22Rv1 (cell line): ENCODE results near the gene HIPK2.

ENCODE experiments used
- ZFX ChIP-seq: fragments of 450-650 bp; IDR thresholded peaks from 2 replicates; pipeline ENCODE4 v1.6.1; 2017; ENCODE audit warnings: antibody characterized with exemption, borderline replicate concordance
- TF ChIP-seq, protein P1 (sequence below): fragments of 450-650 bp; IDR thresholded peaks from 2 replicates; pipeline ENCODE4 v1.5.1; 2017; ENCODE audit warnings: mild to moderate bottlenecking

DNA sequence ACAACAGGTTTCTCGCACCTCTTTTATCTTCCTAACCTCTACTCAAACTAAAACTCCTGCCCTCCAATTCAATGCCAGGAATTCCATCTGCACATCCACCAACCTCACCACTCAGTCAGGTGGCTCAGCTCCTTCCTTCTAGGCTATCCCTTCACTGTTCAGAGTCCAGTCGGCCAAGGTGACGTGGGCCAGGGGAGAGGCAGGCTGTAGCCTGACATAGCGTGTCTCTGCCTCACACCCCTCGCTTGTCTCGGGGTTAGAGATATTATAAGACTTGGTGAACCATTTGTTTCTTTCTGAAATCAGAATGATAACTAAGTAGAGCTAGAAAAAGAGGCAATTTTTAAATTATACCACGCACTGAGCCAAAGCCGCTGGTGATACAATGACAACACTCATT, 31.1 kb downstream of the HIPK2 start:
- TF ChIP-seq, protein P1, sequence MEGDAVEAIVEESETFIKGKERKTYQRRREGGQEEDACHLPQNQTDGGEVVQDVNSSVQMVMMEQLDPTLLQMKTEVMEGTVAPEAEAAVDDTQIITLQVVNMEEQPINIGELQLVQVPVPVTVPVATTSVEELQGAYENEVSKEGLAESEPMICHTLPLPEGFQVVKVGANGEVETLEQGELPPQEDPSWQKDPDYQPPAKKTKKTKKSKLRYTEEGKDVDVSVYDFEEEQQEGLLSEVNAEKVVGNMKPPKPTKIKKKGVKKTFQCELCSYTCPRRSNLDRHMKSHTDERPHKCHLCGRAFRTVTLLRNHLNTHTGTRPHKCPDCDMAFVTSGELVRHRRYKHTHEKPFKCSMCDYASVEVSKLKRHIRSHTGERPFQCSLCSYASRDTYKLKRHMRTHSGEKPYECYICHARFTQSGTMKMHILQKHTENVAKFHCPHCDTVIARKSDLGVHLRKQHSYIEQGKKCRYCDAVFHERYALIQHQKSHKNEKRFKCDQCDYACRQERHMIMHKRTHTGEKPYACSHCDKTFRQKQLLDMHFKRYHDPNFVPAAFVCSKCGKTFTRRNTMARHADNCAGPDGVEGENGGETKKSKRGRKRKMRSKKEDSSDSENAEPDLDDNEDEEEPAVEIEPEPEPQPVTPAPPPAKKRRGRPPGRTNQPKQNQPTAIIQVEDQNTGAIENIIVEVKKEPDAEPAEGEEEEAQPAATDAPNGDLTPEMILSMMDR, result no peak
- no peak for TF ChIP-seq ZFX
